Measurements from ENCODE around the gene KLRF2.

KLRF2 gene

GRCh38 chr12:9933958-9934357 is 52.7 kb downstream of the KLRF2 start:
- no peak for DNase-seq (ENCODE audit: low read depth in 1 of 2, low spot score in 1 of 2)

GRCh38 chr12:9935026-9935425 is 53.7 kb downstream of the KLRF2 start:
- no peak for DNase-seq (ENCODE audit: low read depth in 1 of 2, low spot score in 1 of 2)

GRCh38 chr12:9936591-9936990 is 55.3 kb downstream of the KLRF2 start:
- no peak for DNase-seq (ENCODE audit: low read depth in 1 of 2, low spot score in 1 of 2)

GRCh38 chr12:9940375-9940774 is 59.1 kb downstream of the KLRF2 start:
- no peak for DNase-seq (ENCODE audit: low read depth in 1 of 2, low spot score in 1 of 2)

GRCh38 chr12:9941838-9942237 is 60.5 kb downstream of the KLRF2 start:
- no peak for DNase-seq (ENCODE audit: low read depth in 1 of 2, low spot score in 1 of 2)

GRCh38 chr12:9943240-9943639 is 62.0 kb downstream of the KLRF2 start:
- no peak for DNase-seq (ENCODE audit: low read depth in 1 of 2, low spot score in 1 of 2)

GRCh38 chr12:9944391-9944790 is 63.1 kb downstream of the KLRF2 start:
- DNase-seq (ENCODE audit: low read depth in 1 of 2, low spot score in 1 of 2): no peak

Data from activated CD4-positive, alpha-beta T cell treated with anti-CD3 and anti-CD28 coated beads, Interleukin-2, amount 50 U/mL, for 24 hours (primary cell).